ENCODE results near the gene KIAA1217. TPM values are rescaled to one million over a fixed set of nuclear protein-coding genes. Genes with fewer than 3 reads are reported as not detected.

The KIAA1217 gene
- total RNA-seq, 1 experiment from 2014 or later = 1.5 TPM

DNA sequence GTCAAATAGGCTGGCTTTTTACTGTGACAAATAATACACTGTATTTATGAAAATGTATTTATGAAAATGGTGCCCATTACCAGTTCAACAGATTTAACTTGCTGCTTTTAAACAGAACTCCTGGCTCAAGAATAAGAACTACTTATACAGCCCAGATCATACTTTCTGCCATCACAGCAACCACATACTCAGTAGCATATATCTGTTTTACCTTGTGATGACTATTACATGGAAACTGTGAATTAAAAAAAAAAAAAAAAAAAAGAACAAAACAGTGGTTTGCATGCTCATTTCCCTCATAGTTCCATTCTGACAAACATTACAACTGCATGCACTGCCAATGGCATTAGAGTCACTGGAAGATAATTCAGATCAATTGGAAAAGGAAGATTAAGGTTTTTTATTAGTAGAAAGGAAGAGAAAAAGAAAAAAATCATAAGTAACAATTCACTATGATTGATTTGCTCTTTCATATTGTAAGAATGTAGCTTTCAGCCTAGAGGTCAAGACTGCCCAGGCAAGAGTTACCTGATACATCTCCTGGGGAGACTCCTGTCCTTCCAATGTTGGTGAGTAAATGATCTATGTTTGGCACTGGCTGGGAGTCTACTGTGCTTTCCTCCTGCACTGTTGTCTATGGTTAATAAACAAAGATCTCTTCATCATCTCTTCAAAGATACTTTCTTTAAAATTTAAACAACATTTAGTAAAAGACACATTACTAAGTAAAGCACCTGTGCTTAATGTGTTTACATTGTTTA is 381.9 kb downstream of the KIAA1217 start:
- DNase-seq (ENCODE audit: low read depth, low spot score) = no peak
- in situ Hi-C loops (cut with HindIII; ENCODE audit: low pct_unique_long_range_greater_than_20kb, low sequenced_read_pairs) = no loop called here

DNA sequence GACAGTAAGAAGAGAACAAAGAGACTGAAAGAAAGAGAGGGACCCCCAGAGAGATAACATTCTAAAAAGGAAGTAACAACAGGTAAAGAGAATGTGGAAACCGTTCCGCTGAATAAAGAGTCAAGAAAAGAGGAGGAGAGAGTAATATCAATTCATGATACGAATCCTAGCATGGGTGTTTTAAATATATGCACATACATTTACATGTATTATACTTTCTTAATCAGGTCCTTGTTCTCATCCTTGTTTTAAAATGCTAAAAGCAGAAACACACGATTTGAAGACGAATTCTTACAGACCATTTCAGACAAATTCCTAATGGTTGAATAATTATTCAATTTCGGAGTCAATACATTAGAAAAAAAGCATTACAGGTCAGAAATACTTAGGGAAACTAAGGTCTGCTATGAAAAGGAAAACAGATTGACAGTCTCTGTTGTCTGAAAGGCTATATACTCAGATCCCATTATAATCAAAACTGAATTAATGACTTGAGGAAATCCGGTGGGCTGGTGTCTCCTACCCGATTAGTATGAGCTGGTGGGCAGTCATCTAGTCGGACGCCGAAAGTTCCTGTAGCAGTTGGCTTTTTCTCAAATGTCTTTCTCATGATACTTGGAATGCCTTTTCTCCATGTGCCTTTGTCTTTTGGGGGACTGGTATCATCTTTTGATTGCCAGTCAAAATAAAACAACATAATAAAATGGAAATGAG is 387.4 kb downstream of the KIAA1217 start:
- in situ Hi-C loops (cut with HindIII; ENCODE audit: low pct_unique_long_range_greater_than_20kb, low sequenced_read_pairs) = no loop called here
- no peak for DNase-seq (ENCODE audit: low read depth, low spot score)

DNA sequence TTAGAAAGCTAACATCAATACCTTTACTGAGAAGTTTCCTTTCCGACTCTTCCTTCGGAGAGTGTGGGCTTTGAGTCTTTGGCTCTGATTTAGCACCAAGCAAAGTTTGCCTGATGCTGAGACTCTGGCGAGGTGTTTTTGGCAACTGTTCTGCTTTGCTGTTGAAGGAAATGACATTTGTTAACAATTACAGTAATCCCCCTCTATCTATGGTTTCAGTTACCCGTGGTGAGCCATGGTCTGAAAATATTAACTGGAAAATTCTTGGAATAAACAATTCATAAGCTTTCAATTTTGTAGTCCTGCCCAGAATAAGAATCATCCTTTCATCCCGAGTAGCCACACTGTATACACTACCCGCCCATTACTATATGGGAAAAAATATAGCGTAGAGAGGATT is 388.5 kb downstream of the KIAA1217 start:
- in situ Hi-C loops (cut with HindIII; ENCODE audit: low pct_unique_long_range_greater_than_20kb, low sequenced_read_pairs) = no loop called here
- DNase-seq (ENCODE audit: low read depth, low spot score) = no peak

Small RNA genes lying within 50 kb of the gene (small RNA-seq; reads per million reads assigned to genes)
- gene AC063961.1 = 0 reads per million in 2 experiments
- 0 reads per million in 2 experiments for gene MIR603
